ENCODE measurements around the gene OR51B6. TPM values are rescaled to one million over a fixed set of nuclear protein-coding genes. Genes with fewer than 3 reads are reported as not detected.
"Not testable (repeated sequence)": the region's sequence is repeated elsewhere in the genome, so short reads cannot be mapped to it uniquely, and the experiment has no call there.

OR51B6 gene
- total RNA-seq, 1 experiment from 2014 or later = not detected

DNA sequence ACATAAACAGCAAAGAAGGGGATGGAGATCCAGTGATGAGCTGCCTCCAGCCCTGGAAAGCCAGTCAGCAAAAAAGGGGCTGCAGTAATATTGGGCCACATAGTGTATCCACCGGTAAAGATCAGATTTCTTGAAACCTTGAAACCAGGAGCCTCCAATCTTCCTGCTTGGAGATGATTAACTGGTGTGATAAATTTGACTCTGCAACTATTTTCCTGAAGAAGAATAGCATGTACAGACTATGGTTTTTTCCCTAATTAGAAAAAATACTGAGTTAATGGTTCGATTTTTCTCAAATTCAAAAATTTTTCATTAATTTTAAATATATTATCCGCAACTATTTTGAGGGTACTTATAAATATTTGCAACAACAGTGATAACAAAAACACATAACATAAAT lies 27.1 kb upstream of the OR51B6 start, which contains the start of gene OR51B2 (continued):
- TF ChIP-seq ELF1 (IDR thresholded peaks at IDR 0.05; ENCODE audit: borderline replicate concordance, low read depth) = no peak

GRCh38 chr11:5335170-5335569 lies 16.1 kb upstream of the OR51B6 start:
- H3K4me2 ChIP-seq (ENCODE audit: low read length) = no peak overlapping the region
- ATAC-seq (peak; percentile 15; the same call in 1 of the 2 replicates), DNase-seq (ENCODE audit: low read depth, low spot score) (no peak)
- CTCF ChIA-PET = no interaction called here
- no peak overlapping the region for H2AFZ ChIP-seq (ENCODE audit: low read depth, low read length, poor library complexity, severe bottlenecking)
- peaks cover 8% of the 10 kb centered on the region; the same call in 1 of the 2 replicates for H4K20me1 ChIP-seq (ENCODE audit: insufficient read depth)
- TF ChIP-seq SP1 (IDR thresholded peaks at IDR 0.05; ENCODE audit: low read depth) (no peak), ZNF274 (IDR thresholded peaks at IDR 0.05; ENCODE audit: low read depth, low read length) (no peak), EGR1 (IDR thresholded peaks at IDR 0.05; ENCODE audit: low read depth) (no peak), POLR2AphosphoS5 (IDR thresholded peaks at IDR 0.05; ENCODE audit: low read depth, low read length) (peak; percentile 31; the same call in 1 of the 2 replicates)
- H3K9ac ChIP-seq (ENCODE audit: low read length) = no peak overlapping the region
- 0 out of 4 replicates have a peak, but pooled peaks cover 0 to 3% of the 10 kb centered on the region in 2 experiments for H3K4me1 ChIP-seq (ENCODE audit: control insufficient read depth in 1 of 2, insufficient read depth in 2 of 2, low read length in 2 of 2)
- intact Hi-C loops (cut with micrococcal nuclease) = no loop called here
- no peaks in the 10 kb centered on the region for H3K9me2 ChIP-seq (ENCODE audit: insufficient read depth)
- no peaks in the 10 kb centered on the region for H3K27me3 ChIP-seq (ENCODE audit: insufficient read depth, low read length)
- H3K4me3 ChIP-seq (replicated peaks in 1 of 2; ENCODE audit: low read depth in 1 of 2, low read length in 2 of 2) = no peak overlapping the region
- POLR2A ChIA-PET = no interaction called here
- H3K79me2 ChIP-seq (ENCODE audit: insufficient read depth, low read length) = 0 out of 2 replicates have a peak, but pooled peaks cover 4% of the 10 kb centered on the region
- RAD21 ChIA-PET (ENCODE audit: low non-redundant PET in 1 of 2, low total read pairs in 2 of 2, uncharacterized antibody in 2 of 2, unreplicated experiment in 2 of 2) = no interaction called here
- no peaks in the 10 kb centered on the region for H3K9me3 ChIP-seq (ENCODE audit: control insufficient read depth in 1 of 2, insufficient read depth in 1 of 2, low read depth in 1 of 2, low read length in 2 of 2)
- BruUV-seq (replicated peaks) = TSS peak; percentile 1
- H3K36me3 ChIP-seq (ENCODE audit: control insufficient read depth in 1 of 2, insufficient read depth in 2 of 2, low read length in 2 of 2) = peaks cover 0 to 15% of the 10 kb centered on the region in 2 experiments; a peak in 1 of 4 replicates
- no peak overlapping the region; the same call in 1 of the 2 replicates for H3K27ac ChIP-seq (ENCODE audit: low read depth, low read length)

- no TSS peak for BruUV-seq (replicated peaks)
- peaks cover 15% of the 10 kb centered on the region; the same call in 1 of the 2 replicates for H3K79me2 ChIP-seq (ENCODE audit: insufficient read depth, low read length)
- H2AFZ ChIP-seq (ENCODE audit: low read depth, low read length, poor library complexity, severe bottlenecking) = no peak overlapping the region
- H3K4me2 ChIP-seq (ENCODE audit: low read length) = no peak overlapping the region
- H3K27ac ChIP-seq (ENCODE audit: low read depth, low read length) = no peak overlapping the region
- H3K27me3 ChIP-seq (ENCODE audit: insufficient read depth, low read length) = no peaks in the 10 kb centered on the region
- no peak for DNase-seq (ENCODE audit: low read depth, low spot score)
- H3K4me1 ChIP-seq (ENCODE audit: control insufficient read depth in 1 of 2, insufficient read depth in 2 of 2, low read length in 2 of 2) = 0 out of 4 replicates have a peak, but pooled peaks cover 0 to 3% of the 10 kb centered on the region in 2 experiments
- CTCF ChIA-PET = no interaction called here
- peaks cover 5 to 26% of the 10 kb centered on the region in 2 experiments; a peak in 3 of 4 replicates for H3K36me3 ChIP-seq (ENCODE audit: control insufficient read depth in 1 of 2, insufficient read depth in 2 of 2, low read length in 2 of 2)
- peaks cover 8% of the 10 kb centered on the region; the same call in 1 of the 2 replicates for H4K20me1 ChIP-seq (ENCODE audit: insufficient read depth)
- RAD21 ChIA-PET (ENCODE audit: low non-redundant PET in 1 of 2, low total read pairs in 2 of 2, uncharacterized antibody in 2 of 2, unreplicated experiment in 2 of 2) = no interaction called here
- TF ChIP-seq POLR2AphosphoS5 (IDR thresholded peaks at IDR 0.05; ENCODE audit: low read depth, low read length) = peak; percentile 23; the same call in 1 of the 2 replicates
- TF ChIP-seq SRF (IDR thresholded peaks at IDR 0.05; ENCODE audit: low read depth) = no peak
- H3K9ac ChIP-seq (ENCODE audit: low read length) = no peak overlapping the region
- ATAC-seq = 0 out of 2 replicates have a peak, but pooled peaks have one; percentile 9
- H3K9me3 ChIP-seq (ENCODE audit: control insufficient read depth in 1 of 2, insufficient read depth in 1 of 2, low read depth in 1 of 2, low read length in 2 of 2) = no peaks in the 10 kb centered on the region
- POLR2A ChIA-PET = no interaction called here
- intact Hi-C loops (cut with micrococcal nuclease) = no loop called here
- no peak overlapping the region for H3K4me3 ChIP-seq (replicated peaks in 1 of 2; ENCODE audit: low read depth in 1 of 2, low read length in 2 of 2)
- H3K9me2 ChIP-seq (ENCODE audit: insufficient read depth) = no peaks in the 10 kb centered on the region
Measured at GRCh38 chr11:5336331-5336730, 15.0 kb upstream of the OR51B6 start.

DNA sequence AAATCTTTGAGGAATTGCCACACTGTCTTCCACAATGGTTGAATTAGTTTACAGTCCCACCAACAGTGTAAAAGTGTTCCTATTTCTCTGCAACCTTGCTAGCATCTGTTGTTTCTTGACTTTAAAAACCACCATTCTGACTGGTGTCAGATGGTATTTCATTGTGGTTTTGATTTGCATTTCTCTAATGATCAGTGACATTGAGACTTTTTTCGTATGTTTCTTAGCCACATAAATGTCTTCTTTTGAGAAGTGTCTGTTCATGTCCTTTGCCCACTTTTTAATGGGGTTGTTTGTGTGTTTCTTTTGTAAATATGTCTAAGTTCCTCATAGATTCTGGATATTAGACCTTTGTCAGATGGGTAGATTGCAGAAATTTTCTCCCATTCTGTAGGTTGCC lies 14.1 kb upstream of the OR51B6 start:
- H4K20me1 ChIP-seq (ENCODE audit: insufficient read depth); H3K4me3 ChIP-seq (replicated peaks in 1 of 2; ENCODE audit: low read depth in 1 of 2, low read length in 2 of 2); ATAC-seq; H3K9ac ChIP-seq (ENCODE audit: low read length); H3K4me1 ChIP-seq (ENCODE audit: control insufficient read depth in 1 of 2, insufficient read depth in 2 of 2, low read length in 2 of 2); POLR2A ChIA-PET; H3K9me3 ChIP-seq (ENCODE audit: control insufficient read depth in 1 of 2, insufficient read depth in 1 of 2, low read depth in 1 of 2, low read length in 2 of 2); intact Hi-C loops (cut with micrococcal nuclease); H3K27ac ChIP-seq (ENCODE audit: low read depth, low read length); H3K4me2 ChIP-seq (ENCODE audit: low read length); DNase-seq (ENCODE audit: low read depth, low spot score); H3K9me2 ChIP-seq (ENCODE audit: insufficient read depth); H2AFZ ChIP-seq (ENCODE audit: low read depth, low read length, poor library complexity, severe bottlenecking); H3K27me3 ChIP-seq (ENCODE audit: insufficient read depth, low read length); BruUV-seq (replicated peaks); CTCF ChIA-PET; RAD21 ChIA-PET (ENCODE audit: low non-redundant PET in 1 of 2, low total read pairs in 2 of 2, uncharacterized antibody in 2 of 2, unreplicated experiment in 2 of 2): not testable (repeated sequence)
- H3K79me2 ChIP-seq (ENCODE audit: insufficient read depth, low read length) = peaks cover 23% of the 10 kb centered on the region
- H3K36me3 ChIP-seq (ENCODE audit: control insufficient read depth in 1 of 2, insufficient read depth in 2 of 2, low read length in 2 of 2) = peaks cover 13 to 27% of the 10 kb centered on the region in 2 experiments; a peak in 3 of 4 replicates
